HG03064 (cell line): Measurements from ENCODE around the gene RBM33.

Experiments used
- ATAC-seq: cut with Tn5 transposase; IDR thresholded peaks from one replicate; pipeline ENCODE4 v1.9.1; 2021; ENCODE audit warnings: low read depth; ENCODE audit not compliant: unreplicated experiment

RBM33 gene

GRCh38 chr7:155804897-155805825 lies 160.7 kb downstream of the RBM33 start:
- ATAC-seq, result no peak

DNA sequence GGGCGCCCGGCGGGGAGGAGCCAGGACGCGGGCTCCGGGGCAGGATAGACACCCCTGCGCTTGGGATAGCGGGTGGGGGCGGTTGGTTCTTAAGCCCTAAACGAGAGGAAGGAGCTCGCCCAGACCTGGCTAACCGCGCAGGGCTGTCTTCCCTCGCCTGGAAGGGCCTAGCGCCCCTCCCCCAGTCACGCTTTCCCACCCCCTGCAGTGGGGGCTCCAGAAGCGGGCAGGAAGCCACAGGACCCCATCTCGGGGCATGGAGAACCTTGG lies 161.3 kb downstream of the RBM33 start:
- ATAC-seq, result no peak

DNA sequence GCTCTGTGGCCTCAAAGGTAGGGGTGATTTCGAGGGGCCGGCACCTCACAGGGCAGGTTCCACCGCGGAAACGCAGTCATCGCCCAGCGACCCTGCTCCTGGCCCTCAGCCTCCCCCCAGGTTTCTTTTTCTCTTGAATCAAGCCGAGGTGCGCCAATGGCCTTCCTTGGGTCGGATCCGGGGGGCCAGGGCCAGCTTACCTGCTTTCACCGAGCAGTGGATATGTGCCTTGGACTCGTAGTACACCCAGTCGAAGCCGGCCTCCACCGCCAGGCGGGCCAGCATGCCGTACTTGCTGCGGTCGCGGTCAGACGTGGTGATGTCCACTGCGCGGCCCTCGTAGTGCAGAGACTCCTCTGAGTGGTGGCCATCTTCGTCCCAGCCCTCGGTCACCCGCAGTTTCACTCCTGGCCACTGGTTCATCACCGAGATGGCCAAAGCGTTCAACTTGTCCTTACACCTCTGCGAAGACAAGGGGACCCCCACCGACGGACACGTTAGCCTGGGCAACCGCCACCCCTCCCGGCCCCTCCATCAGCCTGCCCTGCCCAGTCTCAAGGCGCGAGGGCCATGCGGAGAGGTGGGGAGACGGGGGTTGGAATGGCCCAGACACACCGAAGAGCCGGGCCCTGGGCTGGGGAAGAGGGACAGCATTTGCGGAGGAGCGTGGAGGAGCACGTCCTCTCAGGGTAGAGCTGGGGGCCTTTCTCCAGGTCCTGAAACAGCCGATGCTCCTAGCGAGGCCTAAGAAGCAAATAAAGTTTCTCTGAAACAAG lies 161.8 kb downstream of the RBM33 start:
- ATAC-seq, result no peak

- ATAC-seq, result no peak
These were observed 162.7 kb downstream of the RBM33 start for GRCh38 chr7:155807065-155807671.

DNA sequence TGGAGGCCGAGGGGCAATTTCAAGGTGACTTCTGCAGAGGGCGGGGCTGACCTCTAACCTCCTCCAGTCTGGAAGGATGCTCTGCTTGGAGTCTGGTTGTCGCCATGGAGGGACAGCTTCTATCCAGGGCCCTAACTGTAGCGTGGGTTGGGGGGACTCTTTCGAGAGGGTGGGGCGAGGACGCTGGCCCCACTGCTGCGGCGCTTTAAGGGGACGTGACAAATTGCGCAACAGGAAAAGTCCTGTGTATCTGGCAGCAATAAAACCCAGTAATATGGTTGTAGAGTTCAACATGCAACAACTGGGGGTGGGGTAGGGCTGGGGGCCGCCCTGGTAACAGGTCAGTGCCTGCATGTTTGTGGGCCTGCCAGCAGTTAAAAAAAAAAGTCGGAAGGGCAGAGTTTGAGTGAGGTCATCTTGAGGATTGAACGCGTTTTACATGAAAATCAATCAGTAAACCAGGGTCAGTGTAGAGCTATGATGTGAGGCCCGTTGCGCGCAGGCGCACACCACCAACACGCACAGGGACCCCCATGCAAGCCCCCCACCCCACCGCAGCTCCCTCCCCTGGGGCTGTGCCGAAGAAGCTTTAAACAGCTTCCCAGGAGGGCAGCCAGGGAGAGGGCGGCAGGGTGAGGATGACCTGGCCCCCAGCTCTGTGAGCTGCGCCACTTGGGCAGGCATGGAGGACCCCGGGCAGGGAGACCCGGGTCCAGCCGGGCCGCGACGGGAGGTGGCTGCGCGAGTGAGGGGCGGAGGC lies 163.5 kb downstream of the RBM33 start:
- ATAC-seq, result no peak

DNA sequence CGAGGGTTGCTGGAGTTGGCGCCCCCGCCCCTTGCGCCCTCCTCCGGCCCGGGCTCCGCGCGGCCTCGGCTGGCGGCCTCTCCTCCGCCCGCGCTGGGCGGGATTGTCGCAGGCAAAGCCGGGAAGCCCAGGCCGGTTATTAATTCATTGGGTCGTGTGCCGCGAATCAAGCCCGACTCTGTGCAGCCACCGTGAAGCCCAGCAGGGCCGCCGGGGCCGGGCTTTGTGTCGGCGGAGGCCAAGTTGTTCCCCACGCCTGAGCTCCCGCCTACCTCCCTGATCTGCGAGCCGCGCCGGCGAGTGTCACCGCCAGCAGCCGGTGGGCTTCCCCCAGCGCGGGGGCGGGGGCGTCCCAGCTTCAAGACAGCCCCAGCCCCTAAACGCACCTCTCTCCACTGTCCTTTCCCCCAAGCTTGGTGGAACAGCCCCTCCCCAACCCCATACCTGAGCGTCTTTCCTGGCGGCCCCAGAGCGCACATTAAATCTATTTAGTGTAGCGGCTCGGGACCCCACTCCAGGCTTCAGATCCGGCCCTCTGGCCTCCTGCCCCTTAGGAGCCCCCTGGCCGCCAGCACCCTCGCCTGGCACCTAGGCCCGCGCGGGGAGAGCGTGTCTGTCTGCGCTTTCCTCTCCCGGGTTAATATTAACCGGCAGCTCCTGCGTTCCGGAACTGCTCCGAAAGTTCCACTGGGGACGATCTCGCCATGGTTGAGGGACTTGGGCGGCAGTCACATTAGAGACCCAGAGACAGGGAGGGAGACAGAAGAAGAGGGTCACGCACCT lies 164.3 kb downstream of the RBM33 start:
- no peak for ATAC-seq

- no peak for ATAC-seq
These were observed 165.0 kb downstream of the RBM33 start for GRCh38 chr7:155809332-155809946.

- no peak for ATAC-seq
These were observed 165.7 kb downstream of the RBM33 start for GRCh38 chr7:155809947-155810769.

DNA sequence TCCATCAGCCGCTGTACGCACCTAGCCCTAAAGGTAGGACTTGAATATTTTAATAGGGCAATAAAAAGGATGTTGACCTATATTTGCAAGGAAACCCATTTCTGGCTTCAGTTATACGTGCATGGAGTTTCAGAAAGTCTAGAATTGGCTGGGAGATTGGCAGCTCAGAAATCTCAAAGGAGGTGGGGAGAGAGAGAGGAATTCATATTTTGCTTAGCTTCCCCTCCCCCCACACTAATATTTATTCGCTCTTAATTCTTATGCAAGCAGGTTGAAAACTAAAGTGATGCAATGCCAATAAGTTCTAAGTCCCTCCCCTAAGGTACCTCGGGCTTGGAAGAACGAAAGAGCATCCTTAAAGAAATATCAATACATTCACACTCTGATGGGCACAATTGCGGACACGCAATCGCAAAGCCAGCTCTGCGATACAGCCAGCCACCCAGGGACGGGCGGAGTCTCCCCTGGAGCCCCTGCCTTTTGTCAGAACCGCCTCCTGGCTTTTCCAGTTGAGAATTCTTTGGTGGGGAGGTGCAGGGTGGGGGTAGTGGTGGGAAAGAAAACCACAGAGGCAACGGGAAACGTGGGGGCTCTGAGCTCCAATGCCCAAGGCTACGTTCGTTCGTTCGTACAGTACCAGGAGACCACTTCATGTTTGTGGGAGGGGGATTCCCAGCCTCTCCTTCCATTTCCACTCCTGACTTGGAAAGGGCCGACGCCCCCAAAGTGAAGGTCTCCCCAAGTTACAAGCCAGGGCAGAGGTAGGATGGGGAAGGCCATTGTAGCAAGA lies 166.5 kb downstream of the RBM33 start:
- ATAC-seq, result no peak

GRCh38 chr7:155811560-155811894 lies 167.1 kb downstream of the RBM33 start:
- no peak for ATAC-seq

DNA sequence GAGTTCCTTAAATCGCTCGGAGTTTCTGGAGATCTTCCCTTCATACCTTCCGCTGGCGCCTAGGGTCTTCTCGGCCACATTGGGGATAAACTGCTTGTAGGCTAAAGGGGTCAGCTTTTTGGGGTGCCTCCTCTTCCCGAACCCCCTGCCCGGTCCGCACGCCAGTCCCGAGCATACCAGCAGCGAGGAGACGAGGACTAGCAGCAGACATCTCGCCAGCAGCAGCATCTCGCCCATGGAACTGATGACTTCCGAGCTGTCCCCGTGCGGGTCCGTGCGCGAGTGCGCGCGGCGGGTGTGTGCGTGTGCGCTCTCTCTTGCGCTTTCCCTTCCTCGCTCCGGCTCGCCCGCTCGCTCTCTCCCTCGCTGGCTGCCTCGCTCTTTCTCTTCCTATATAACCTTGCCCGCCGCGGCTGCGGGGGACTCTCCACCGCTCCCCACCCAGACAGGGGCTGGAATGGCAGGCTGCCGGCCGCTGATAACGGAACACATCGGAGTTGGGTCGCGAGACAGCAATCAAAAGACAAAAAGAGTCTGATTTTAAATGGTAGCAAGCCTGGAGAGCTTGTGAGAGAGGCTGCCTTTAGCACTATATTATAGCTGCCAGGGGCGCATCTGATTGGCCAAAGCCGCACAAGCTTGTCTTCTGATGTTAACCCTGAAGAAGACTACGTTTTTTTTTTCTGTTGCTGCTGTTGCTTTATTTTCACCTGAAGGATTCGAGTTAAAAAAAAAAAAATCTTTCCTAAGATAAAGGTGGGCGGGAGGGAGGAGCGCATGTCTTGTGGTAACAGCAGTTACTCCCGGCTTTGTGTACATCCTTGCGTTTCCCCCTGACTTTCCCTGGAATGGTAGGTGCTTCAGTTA lies 167.7 kb downstream of the RBM33 start, which contains the start of gene SHH:
Gene SHH (minus strand): TSS at position 569 of the 867 bp plus-strand sequence. CDS start 341 bp downstream, at position 228.
- ATAC-seq, result no peak

GRCh38 chr7:155813125-155813524 lies 168.7 kb downstream of the RBM33 start:
- no peak for ATAC-seq

DNA sequence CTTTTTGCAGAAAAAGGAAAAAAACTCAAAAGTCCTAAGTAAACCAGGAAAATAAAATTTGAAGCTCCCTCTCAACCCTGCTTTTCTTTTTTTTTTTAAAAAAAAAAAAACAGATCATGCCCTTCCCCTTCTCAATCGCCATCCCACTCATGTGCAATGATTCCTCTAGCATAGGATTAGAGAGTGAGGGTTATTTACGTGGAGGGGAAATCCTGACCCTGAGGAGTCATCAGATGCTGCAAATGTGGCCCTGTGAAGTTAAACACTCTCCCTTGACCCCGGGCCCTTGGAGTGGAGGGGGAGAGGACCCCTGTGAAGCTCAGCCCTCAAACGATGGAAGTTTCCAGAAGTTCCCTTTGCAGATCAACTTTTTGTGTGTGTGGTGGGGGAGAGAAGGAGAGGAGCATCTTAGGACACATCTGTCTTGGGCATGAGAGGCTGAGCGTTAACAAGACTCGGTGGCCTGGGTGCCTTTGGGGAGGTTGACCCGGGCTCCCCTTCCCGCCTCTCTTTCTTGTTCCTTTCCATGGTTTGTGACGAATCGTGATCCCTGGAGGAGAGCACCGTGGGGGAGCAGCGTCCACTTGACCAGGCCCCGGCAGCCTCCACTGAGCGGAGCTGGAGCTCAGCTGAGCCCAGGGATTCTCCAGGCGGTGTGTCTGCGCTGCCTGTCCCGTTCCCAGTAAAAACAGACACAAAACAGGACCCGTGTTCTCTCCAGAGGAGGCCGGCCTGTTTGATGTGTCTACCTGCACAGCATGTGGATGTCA lies 169.3 kb downstream of the RBM33 start:
- ATAC-seq, result no peak

DNA sequence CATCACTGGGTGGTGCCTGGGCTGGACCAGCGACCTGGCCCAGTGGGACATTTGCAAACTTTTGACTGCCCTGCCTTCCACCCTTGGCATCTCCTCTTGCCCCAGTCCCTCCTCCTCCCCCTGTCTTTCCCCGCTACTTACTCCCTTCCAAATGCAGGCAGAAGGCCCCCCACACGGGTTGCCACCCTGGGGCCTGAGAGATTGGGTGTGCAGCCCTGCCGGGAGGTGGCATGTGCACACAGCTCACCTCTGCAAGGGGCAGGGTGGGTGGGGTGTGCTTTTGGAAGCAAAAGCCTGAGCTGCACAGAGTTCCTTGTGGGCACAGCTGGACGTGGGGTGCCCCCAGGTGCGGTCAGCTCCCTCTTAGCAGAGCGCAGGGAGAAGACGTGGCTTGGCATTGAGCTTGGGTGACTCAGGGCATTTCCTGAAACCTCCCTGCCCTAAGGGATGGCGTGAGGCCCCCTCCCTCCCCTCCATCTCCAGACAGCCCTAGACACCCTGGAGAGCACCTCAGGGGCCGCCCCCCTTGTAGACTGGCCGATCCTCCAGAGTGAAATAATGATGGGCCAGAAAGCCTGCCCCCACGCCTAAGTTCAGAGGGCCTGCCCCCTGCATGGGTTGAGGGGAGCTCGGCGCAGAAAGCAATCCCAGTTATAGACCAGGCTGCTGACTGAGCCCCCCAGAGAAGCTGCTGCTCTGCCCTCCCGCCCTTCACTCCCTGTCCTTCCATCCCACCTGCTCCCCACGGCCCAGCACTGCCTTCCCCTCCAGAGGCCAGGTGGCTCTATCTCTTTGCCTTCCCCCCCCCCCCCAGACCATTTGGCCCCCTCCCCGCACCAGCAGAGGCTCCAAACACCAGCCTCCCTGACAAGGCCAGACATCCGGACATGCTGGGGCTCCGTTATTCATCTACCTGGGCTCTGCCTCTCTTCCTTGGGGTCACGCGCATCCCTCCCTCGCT lies 170.1 kb downstream of the RBM33 start:
- no peak for ATAC-seq
